KBM-7 (cell line): Measurements from ENCODE around the gene CPSF6.
"Not testable (repeated sequence)": the region's sequence is repeated elsewhere in the genome, so short reads cannot be mapped to it uniquely, and the experiment has no call there.

Experiments
- DNase-seq: peaks from one replicate; pipeline ENCODE4 v3.0.0-alpha.2; 2015
- in situ Hi-C: fragments of 300-500 bp; cut with MboI; formaldehyde crosslinking; loops from 2 replicates; pipeline ENCODE4 v1.14.3; 2020; ENCODE audit warnings: low sequenced_read_pairs, low pct_unique_long_range_greater_than_20kb, mixed read lengths

Gene CPSF6

GRCh38 chr12:69254046-69254445 lies 14.7 kb downstream of the CPSF6 start:
- in situ Hi-C loops, result no loop called here
- peak; percentile 90 for DNase-seq

GRCh38 chr12:69254862-69255261 lies 15.5 kb downstream of the CPSF6 start:
- in situ Hi-C loops, result no loop called here
- no peak for DNase-seq

- in situ Hi-C loops, result no loop called here
- DNase-seq, result no peak
Measured at GRCh38 chr12:69258655-69259054, 19.3 kb downstream of the CPSF6 start.

GRCh38 chr12:69262264-69262974 lies 23.1 kb downstream of the CPSF6 start:
- no peak for DNase-seq
- in situ Hi-C loops, result no loop called here

- in situ Hi-C loops, result no loop called here
- DNase-seq, result no peak
Measured at GRCh38 chr12:69265205-69265604, 25.8 kb downstream of the CPSF6 start.

GRCh38 chr12:69265633-69266032 lies 26.3 kb downstream of the CPSF6 start:
- in situ Hi-C loops, DNase-seq: not testable (repeated sequence)

- DNase-seq, result no peak
Measured at GRCh38 chr12:69266036-69266635, 26.8 kb downstream of the CPSF6 start.

GRCh38 chr12:69269736-69270135 lies 30.4 kb downstream of the CPSF6 start:
- no peak for DNase-seq
- in situ Hi-C loops, result no loop called here

More at GRCh38 chr12:69266036-69266635, 26.8 kb downstream of the CPSF6 start:
- in situ Hi-C loops, result no loop called here

- in situ Hi-C loops, result no loop called here
Measured at GRCh38 chr12:69272511-69272910, 33.1 kb downstream of the CPSF6 start.

GRCh38 chr12:69274861-69275260 lies 35.5 kb downstream of the CPSF6 start:
- no peak for DNase-seq
- in situ Hi-C loops, result no loop called here

More at GRCh38 chr12:69272511-69272910, 33.1 kb downstream of the CPSF6 start:
- no peak for DNase-seq

GRCh38 chr12:69275471-69275891 lies 36.1 kb downstream of the CPSF6 start:
- in situ Hi-C loops, result no loop called here
- DNase-seq, result no peak

GRCh38 chr12:69278814-69279782 lies 39.7 kb downstream of the CPSF6 start:
- in situ Hi-C loops, result no loop called here
- no peak for DNase-seq

- DNase-seq, result peak; percentile 79
- in situ Hi-C loops, result no loop called here
Measured at GRCh38 chr12:69284131-69284530, 44.8 kb downstream of the CPSF6 start.

- no peak for DNase-seq
- in situ Hi-C loops, result no loop called here
Measured at GRCh38 chr12:69287556-69287955, 48.2 kb downstream of the CPSF6 start.

- in situ Hi-C loops, result no loop called here
- peak; percentile 87 for DNase-seq
Measured at GRCh38 chr12:69290545-69291277, 51.3 kb downstream of the CPSF6 start.

- DNase-seq, result no peak
- in situ Hi-C loops, result no loop called here
Measured at GRCh38 chr12:69291278-69291593, 51.9 kb downstream of the CPSF6 start.

GRCh38 chr12:69298133-69298532 lies 58.8 kb downstream of the CPSF6 start:
- in situ Hi-C loops, result no loop called here
- DNase-seq, result no peak

GRCh38 chr12:69298947-69299346 lies 59.6 kb downstream of the CPSF6 start:
- no peak for DNase-seq
- in situ Hi-C loops, result no loop called here

- in situ Hi-C loops, result no loop called here
- DNase-seq, result no peak
Measured at GRCh38 chr12:69304284-69304683, 64.9 kb downstream of the CPSF6 start.
